ENCODE measurements around the gene CIDEC.
"Not testable (repeated sequence)": the region's sequence is repeated elsewhere in the genome, so short reads cannot be mapped to it uniquely, and the experiment has no call there.

DNA sequence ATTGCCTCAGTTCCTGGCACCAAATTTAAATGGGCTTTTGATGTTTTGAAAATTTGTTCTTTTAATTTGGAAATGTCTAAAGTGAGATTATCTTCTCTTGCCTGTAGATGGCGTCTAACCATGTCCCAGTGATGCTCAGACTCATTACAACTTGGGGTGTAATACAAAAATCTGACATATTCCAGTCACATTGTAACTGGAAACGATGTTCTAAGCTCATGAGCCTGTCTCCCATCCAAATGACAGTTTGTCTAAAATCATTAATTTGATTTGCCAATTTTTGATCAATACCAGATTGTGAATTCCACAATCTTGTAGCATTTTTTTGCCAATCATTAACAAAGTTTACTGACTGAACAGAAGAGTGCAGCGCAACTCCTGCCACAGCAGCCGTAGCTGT lies 31.2 kb downstream of the CIDEC start:
- TF ChIP-seq, protein P1, sequence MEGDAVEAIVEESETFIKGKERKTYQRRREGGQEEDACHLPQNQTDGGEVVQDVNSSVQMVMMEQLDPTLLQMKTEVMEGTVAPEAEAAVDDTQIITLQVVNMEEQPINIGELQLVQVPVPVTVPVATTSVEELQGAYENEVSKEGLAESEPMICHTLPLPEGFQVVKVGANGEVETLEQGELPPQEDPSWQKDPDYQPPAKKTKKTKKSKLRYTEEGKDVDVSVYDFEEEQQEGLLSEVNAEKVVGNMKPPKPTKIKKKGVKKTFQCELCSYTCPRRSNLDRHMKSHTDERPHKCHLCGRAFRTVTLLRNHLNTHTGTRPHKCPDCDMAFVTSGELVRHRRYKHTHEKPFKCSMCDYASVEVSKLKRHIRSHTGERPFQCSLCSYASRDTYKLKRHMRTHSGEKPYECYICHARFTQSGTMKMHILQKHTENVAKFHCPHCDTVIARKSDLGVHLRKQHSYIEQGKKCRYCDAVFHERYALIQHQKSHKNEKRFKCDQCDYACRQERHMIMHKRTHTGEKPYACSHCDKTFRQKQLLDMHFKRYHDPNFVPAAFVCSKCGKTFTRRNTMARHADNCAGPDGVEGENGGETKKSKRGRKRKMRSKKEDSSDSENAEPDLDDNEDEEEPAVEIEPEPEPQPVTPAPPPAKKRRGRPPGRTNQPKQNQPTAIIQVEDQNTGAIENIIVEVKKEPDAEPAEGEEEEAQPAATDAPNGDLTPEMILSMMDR (IDR thresholded peaks at IDR 0.05) = peak; percentile 53 to 62 (median 60)
- TF ChIP-seq EP300 (IDR thresholded peaks at IDR 0.05; ENCODE audit: low read depth) = not testable (repeated sequence)
